ENCODE measurements around the gene ZDHHC13.

DNA sequence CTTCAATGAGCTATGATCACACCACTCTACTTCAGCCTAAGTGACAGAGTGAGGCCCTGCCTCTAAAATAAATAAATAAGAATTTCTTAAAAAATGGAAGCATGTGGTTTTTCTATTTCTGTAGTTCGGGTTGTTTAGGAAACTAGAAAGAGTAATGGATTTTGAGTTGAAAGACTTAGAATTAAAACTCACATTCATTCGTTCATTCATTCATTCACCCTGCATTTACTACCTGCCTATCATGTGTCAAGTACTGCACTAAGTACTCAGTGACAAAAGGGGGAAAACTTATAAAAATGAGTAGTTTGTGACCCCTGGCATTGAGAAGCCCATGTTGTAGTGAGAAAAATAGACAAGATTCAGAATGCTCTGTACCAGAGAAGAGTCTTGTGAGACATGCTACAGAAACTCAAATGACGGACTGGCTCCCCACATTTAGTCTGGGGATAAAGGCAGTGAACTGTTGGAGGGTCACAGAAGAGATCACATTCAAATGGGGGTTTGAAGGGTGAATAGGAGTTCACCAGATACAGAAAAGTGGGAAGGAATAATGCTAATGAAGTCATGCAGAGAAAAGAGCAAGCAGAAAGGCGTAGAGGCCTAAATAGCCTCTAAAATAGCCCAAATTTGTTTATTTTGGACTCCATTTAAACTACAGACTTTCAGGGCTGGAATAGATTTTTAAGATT is 77.8 kb downstream of the ZDHHC13 start:
- TF ChIP-seq, protein P1, sequence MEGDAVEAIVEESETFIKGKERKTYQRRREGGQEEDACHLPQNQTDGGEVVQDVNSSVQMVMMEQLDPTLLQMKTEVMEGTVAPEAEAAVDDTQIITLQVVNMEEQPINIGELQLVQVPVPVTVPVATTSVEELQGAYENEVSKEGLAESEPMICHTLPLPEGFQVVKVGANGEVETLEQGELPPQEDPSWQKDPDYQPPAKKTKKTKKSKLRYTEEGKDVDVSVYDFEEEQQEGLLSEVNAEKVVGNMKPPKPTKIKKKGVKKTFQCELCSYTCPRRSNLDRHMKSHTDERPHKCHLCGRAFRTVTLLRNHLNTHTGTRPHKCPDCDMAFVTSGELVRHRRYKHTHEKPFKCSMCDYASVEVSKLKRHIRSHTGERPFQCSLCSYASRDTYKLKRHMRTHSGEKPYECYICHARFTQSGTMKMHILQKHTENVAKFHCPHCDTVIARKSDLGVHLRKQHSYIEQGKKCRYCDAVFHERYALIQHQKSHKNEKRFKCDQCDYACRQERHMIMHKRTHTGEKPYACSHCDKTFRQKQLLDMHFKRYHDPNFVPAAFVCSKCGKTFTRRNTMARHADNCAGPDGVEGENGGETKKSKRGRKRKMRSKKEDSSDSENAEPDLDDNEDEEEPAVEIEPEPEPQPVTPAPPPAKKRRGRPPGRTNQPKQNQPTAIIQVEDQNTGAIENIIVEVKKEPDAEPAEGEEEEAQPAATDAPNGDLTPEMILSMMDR (IDR thresholded peaks at IDR 0.05): no peak
- TF ChIP-seq POLR2A (IDR thresholded peaks at IDR 0.05) (no peak), POLR2AphosphoS5 (IDR thresholded peaks at IDR 0.05) (no peak)

Measured in prostate gland (tissue), 2 donors.